H1 (cell line): ENCODE results near the gene MATN1. TPM values are rescaled to one million over a fixed set of nuclear protein-coding genes. Genes with fewer than 3 reads are reported as not detected.

Experiments used
- CTCF ChIA-PET: fragments of 300-600 bp; sonication (Branson Sonifier 250); formaldehyde crosslinking; loops from one replicate; lab custom pipeline; 2021; ENCODE audit not compliant: partially characterized antibody; lab: Charles Lee
- POLR2A ChIA-PET: fragments of 300-600 bp; sonication (Branson Sonifier 250); formaldehyde crosslinking; loops from one replicate; lab custom pipeline; 2021; ENCODE audit warnings: inconsistent platforms; ENCODE audit not compliant: partially characterized antibody; lab: Charles Lee
- DNase-seq, 2 experiments: peaks; one replicate each; pipeline versions ENCODE4 v3.0.0 to v3.0.0-alpha.2; 2010 to 2022; ENCODE audit warnings: low spot score in 2 of 2, low read depth in 1 of 2, mixed read lengths in 1 of 2
- FAIRE-seq: peaks from 2 replicates; lab custom pipeline; 2011; peaks lifted over from hg19 to GRCh38; lab: Jason Lieb, UNC
- H2AFZ ChIP-seq: 2 replicates; pipeline ENCODE4 v1.8.1; 2012; ENCODE audit warnings: low read length, inconsistent platforms
- H2AK5ac ChIP-seq: 2 replicates; pipeline ENCODE4 v1.6.1; 2013; ENCODE audit warnings: low read depth, low read length
- H2BK120ac ChIP-seq: replicated peaks from 2 replicates; pipeline ENCODE3; 2013; ENCODE audit warnings: low read depth, low read length, inconsistent platforms
- H2BK12ac ChIP-seq: 2 replicates; pipeline ENCODE4 v1.6.1; 2013; ENCODE audit warnings: low read depth, low read length
- H2BK15ac ChIP-seq: 2 replicates; pipeline ENCODE4 v1.6.1; 2013; ENCODE audit warnings: low read length
- H2BK20ac ChIP-seq: 2 replicates; pipeline ENCODE4 v1.6.1; 2013; ENCODE audit warnings: low read length
- H2BK5ac ChIP-seq: 2 replicates; pipeline ENCODE4 v1.6.1; 2013; ENCODE audit warnings: low read depth, low read length
- H3K14ac ChIP-seq: 2 replicates; pipeline ENCODE4 v1.6.1; 2013; ENCODE audit warnings: inconsistent platforms; ENCODE audit not compliant: insufficient read length
- H3K18ac ChIP-seq: 2 replicates; pipeline ENCODE4 v1.6.1; 2013; ENCODE audit warnings: low read length; ENCODE audit errors: extremely low read depth
- H3K23ac ChIP-seq: 2 replicates; pipeline ENCODE4 v1.6.1; 2013; ENCODE audit warnings: inconsistent platforms; ENCODE audit not compliant: insufficient read length
- H3K23me2 ChIP-seq: 2 replicates; pipeline ENCODE4 v1.6.1; 2013; ENCODE audit warnings: low read depth, low read length
- H3K27ac ChIP-seq: 2 replicates; pipeline ENCODE4 v1.6.1; 2011; ENCODE audit warnings: low read depth, low read length, inconsistent platforms
- H3K27me3 ChIP-seq, 4 experiments: replicated peaks in 1 of 4; 1 replicate in 1 of 4; 2 replicates in 3 of 4; pipeline versions ENCODE4 v1.6.1 to v1.8.1; 2011 to 2013; ENCODE audit warnings: low read length in 3 of 4, mild to moderate bottlenecking in 3 of 4, inconsistent platforms in 2 of 4, mixed read lengths in 2 of 4, moderate library complexity in 1 of 4; ENCODE audit not compliant: control insufficient read depth in 3 of 4, insufficient read depth in 3 of 4; ENCODE audit errors: extremely low read depth in 1 of 4
- H3K36me3 ChIP-seq, 4 experiments: 2 replicates each; pipeline versions ENCODE4 v1.6.1 to v1.8.1; 2011 to 2013; ENCODE audit warnings: mild to moderate bottlenecking in 4 of 4, low read length in 3 of 4, moderate library complexity in 2 of 4, control low read depth in 1 of 4, inconsistent platforms in 1 of 4; ENCODE audit not compliant: insufficient read depth in 4 of 4, control insufficient read depth in 2 of 4
- H3K4ac ChIP-seq: replicated peaks from 2 replicates; pipeline ENCODE3; 2013; ENCODE audit warnings: low read length, low read depth, mixed read lengths, inconsistent platforms; ENCODE audit not compliant: insufficient read length
- H3K4me1 ChIP-seq, 4 experiments: replicated peaks in 1 of 4; 1 replicate in 1 of 4; 2 replicates in 3 of 4; pipeline versions ENCODE4 v1.6.1 to v1.8.1; 2011 to 2013; ENCODE audit warnings: low read length in 3 of 4, inconsistent platforms in 2 of 4, mixed read lengths in 1 of 4; ENCODE audit not compliant: insufficient read depth in 4 of 4, control insufficient read depth in 3 of 4
- H3K4me2 ChIP-seq, 2 experiments: 2 replicates each; pipeline versions ENCODE4 v1.6.1 to v1.8.1; 2011 to 2013; ENCODE audit warnings: low read depth in 2 of 2, low read length in 2 of 2, control low read depth in 1 of 2, inconsistent platforms in 1 of 2, mild to moderate bottlenecking in 1 of 2; ENCODE audit not compliant: insufficient read depth in 1 of 2
- H3K4me3 ChIP-seq, 4 experiments: fragments of 200-600, 300-600 bp in 1 of 4; sonication (generic), shearing (Covaris generic), sonication (Bioruptor Twin) in 1 of 4; 2 replicates each; pipeline versions ENCODE4 v1.5.1 to v1.8.1; 2011 to 2016; ENCODE audit warnings: low read length in 4 of 4, low read depth in 3 of 4, control low read depth in 2 of 4, inconsistent platforms in 2 of 4, mild to moderate bottlenecking in 2 of 4, mixed read lengths in 1 of 4, moderate library complexity in 1 of 4; ENCODE audit not compliant: insufficient read depth in 2 of 4; ENCODE audit errors: extremely low read depth in 1 of 4
- H3K56ac ChIP-seq: replicated peaks from 2 replicates; pipeline ENCODE3; 2013; ENCODE audit warnings: low read depth, mild to moderate bottlenecking, mixed read lengths, low read length, inconsistent platforms; ENCODE audit not compliant: insufficient read length
- H3K79me1 ChIP-seq: 2 replicates; pipeline ENCODE4 v1.6.1; 2013; ENCODE audit warnings: low read depth, low read length, control low read depth
- H3K79me2 ChIP-seq, 2 experiments: 2 replicates each; pipeline versions ENCODE4 v1.6.1 to v1.8.1; 2012 to 2013; ENCODE audit warnings: low read length in 2 of 2, mild to moderate bottlenecking in 2 of 2, inconsistent platforms in 1 of 2; ENCODE audit not compliant: insufficient read depth in 2 of 2, control insufficient read depth in 1 of 2
- H3K9ac ChIP-seq, 4 experiments: replicated peaks in 1 of 4; 1 replicate in 1 of 4; 2 replicates in 3 of 4; pipeline versions ENCODE4 v1.6.1 to v1.8.1; 2011 to 2013; ENCODE audit warnings: low read depth in 3 of 4, low read length in 3 of 4, control low read depth in 2 of 4, mild to moderate bottlenecking in 2 of 4, moderate library complexity in 2 of 4, inconsistent platforms in 1 of 4; ENCODE audit errors: extremely low read depth in 1 of 4
- H3K9me3 ChIP-seq, 2 experiments: 2 replicates each; pipeline versions ENCODE4 v1.6.1 to v1.8.1; 2012 to 2013; ENCODE audit warnings: mild to moderate bottlenecking in 2 of 2, moderate library complexity in 2 of 2, control low read depth in 1 of 2, inconsistent platforms in 1 of 2, low read depth in 1 of 2, low read length in 1 of 2, mixed read lengths in 1 of 2; ENCODE audit not compliant: insufficient read depth in 2 of 2
- H4K20me1 ChIP-seq, 2 experiments: replicated peaks in 1 of 2; 2 replicates each; pipeline versions ENCODE3 to v1.8.1; 2011 to 2013; ENCODE audit warnings: inconsistent platforms in 2 of 2, low read length in 2 of 2, mild to moderate bottlenecking in 1 of 2; ENCODE audit not compliant: insufficient read depth in 2 of 2, control insufficient read depth in 1 of 2
- H4K5ac ChIP-seq: 2 replicates; pipeline ENCODE4 v1.6.1; 2013; ENCODE audit warnings: low read length, low read depth, mixed read lengths, inconsistent platforms; ENCODE audit not compliant: insufficient read length
- H4K8ac ChIP-seq: 2 replicates; pipeline ENCODE4 v1.8.0; 2013; ENCODE audit warnings: mild to moderate bottlenecking, moderate library complexity, low read length, inconsistent platforms; ENCODE audit not compliant: insufficient read depth; ENCODE audit errors: extremely low read depth
- H4K91ac ChIP-seq: replicated peaks from 2 replicates; pipeline ENCODE3; 2013; ENCODE audit warnings: low read length, mixed read lengths, inconsistent platforms; ENCODE audit not compliant: insufficient read length
- CBX5 ChIP-seq: fragments of 300-800, 300-1000 bp; sonication (generic); IDR thresholded peaks from 2 replicates; pipeline ENCODE4 v1.7.1; 2016; ENCODE audit warnings: antibody characterized with exemption, low read length, low read depth
- EGR1 ChIP-seq: IDR thresholded peaks from 2 replicates; pipeline ENCODE4 v1.6.1; 2011; ENCODE audit warnings: low read depth, low read length, borderline replicate concordance
- GABPA ChIP-seq: IDR thresholded peaks from 2 replicates; pipeline ENCODE4 v1.6.1; 2011; ENCODE audit warnings: mild to moderate bottlenecking, low read length, moderate library complexity, borderline replicate concordance; ENCODE audit not compliant: insufficient read depth
- MAFK ChIP-seq: IDR thresholded peaks from 2 replicates; pipeline ENCODE4 v1.6.1; 2012; ENCODE audit warnings: low read depth, mild to moderate bottlenecking, improper control_type of control experiment, low read length
- NRF1 ChIP-seq: IDR thresholded peaks from 2 replicates; pipeline ENCODE4 v1.6.1; 2011; ENCODE audit warnings: mild to moderate bottlenecking, low read depth, low read length, improper control_type of control experiment
- POU5F1 ChIP-seq: IDR thresholded peaks from 2 replicates; pipeline ENCODE4 v1.6.1; 2011; ENCODE audit warnings: low read depth, mild to moderate bottlenecking, low read length, moderate library complexity
- RNF2 ChIP-seq: fragments of 200-900, 300-1000 bp; sonication (generic); IDR thresholded peaks from 2 replicates; pipeline ENCODE4 v1.7.1; 2016; ENCODE audit warnings: borderline replicate concordance, low read depth, mild to moderate bottlenecking, antibody characterized with exemption, low read length; ENCODE audit not compliant: poor library complexity, severe bottlenecking; ENCODE audit errors: missing control alignments
- RXRA ChIP-seq: IDR thresholded peaks from 2 replicates; pipeline ENCODE4 v1.6.1; 2011; ENCODE audit warnings: low read depth, mild to moderate bottlenecking, low read length, moderate library complexity; ENCODE audit not compliant: insufficient read depth
- SIRT6 ChIP-seq: IDR thresholded peaks from one replicate; pipeline ENCODE4 v1.7.1; 2012; ENCODE audit warnings: low read length, inconsistent platforms
- SIX5 ChIP-seq: IDR thresholded peaks from 2 replicates; pipeline ENCODE4 v1.6.1; 2011; ENCODE audit warnings: mild to moderate bottlenecking, low read depth, low read length
- SP2 ChIP-seq: IDR thresholded peaks from 2 replicates; pipeline ENCODE4 v1.6.1; 2012; ENCODE audit warnings: mild to moderate bottlenecking, low read length, inconsistent platforms
- TEAD4 ChIP-seq: IDR thresholded peaks from 2 replicates; pipeline ENCODE4 v1.6.1; 2012; ENCODE audit warnings: low read depth, low read length, inconsistent platforms, mixed read lengths
- ZNF274 ChIP-seq: IDR thresholded peaks from 2 replicates; pipeline ENCODE4 v1.7.0; 2012; ENCODE audit warnings: low read length, borderline replicate concordance; ENCODE audit errors: extremely low read depth
- WGBS, 2 experiments: shearing (Covaris generic) in 1 of 2; methylation state at CpG; one replicate each; pipeline versions ENCODE4 v1.1.6 to v1.1.7; 2013 to 2015; ENCODE audit warnings: low lambda C conversion rate in 2 of 2, mixed read lengths in 2 of 2, inconsistent platforms in 1 of 2, low coverage in 1 of 2, missing lambda C conversion rate in 1 of 2; ENCODE audit not compliant: insufficient replicate concordance in 2 of 2, insufficient coverage in 1 of 2, insufficient read length in 1 of 2; ENCODE audit errors: extremely low coverage in 1 of 2, missing lambda C conversion rate in 1 of 2; 5-methylcytosine and 5-hydroxymethylcytosine counted together
- polyA plus RNA-seq, 7 experiments: library from polyadenylated mRNA; depleted of rRNA in 3 of 7; stranded (reverse) in 5 of 7; unstranded in 2 of 7; fragments of >200 nt in 5 of 7; fragments of 200-250 nt in 2 of 7; gene quantifications; 1 replicate in 5 of 7; 2 replicates in 1 of 7; 4 replicates in 1 of 7; pipeline versions ENCODE4 v1.2.1 to v1.2.3, GENCODE V29; 2011 to 2013; ENCODE audit warnings: missing spikeins in 2 of 7, mixed read lengths in 2 of 7
- total RNA-seq: library from RNA; stranded (reverse); fragmentation: NEBNext Ultra II Directional; extraction: Animal tissue kit (Norgen Biotek cat#: 25700); gene quantifications from 2 replicates; pipeline ENCODE4 v1.2.1, GENCODE V29; 2021
- TF ChIP-seq, protein P1 (sequence below): IDR thresholded peaks from 2 replicates; pipeline ENCODE4 v1.6.1; 2012; ENCODE audit warnings: inconsistent platforms

The MATN1 gene
- total and polyA plus RNA-seq, 2 of the 8 experiments (the other 6 are each of a cell fraction or from before 2014, with no cell fraction given) = 0.12 to 0.28 TPM

DNA sequence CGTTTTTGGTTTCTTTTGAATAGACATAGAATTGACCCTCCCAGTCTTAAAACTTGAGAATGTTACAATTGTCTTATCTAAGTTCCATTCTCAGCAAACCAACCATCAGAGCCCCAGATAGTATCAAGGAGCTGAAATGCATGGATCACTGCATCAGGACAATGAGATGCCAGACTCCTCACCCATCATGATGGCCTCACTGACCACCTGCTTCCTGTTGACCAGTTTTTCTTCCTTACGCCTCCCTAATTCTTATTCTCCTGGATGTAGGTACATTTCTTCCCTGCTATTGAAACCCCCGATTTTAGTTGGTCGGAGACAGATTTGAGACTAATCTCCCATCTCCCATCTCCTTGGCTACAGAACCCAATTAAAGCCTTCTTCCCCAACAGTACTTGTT is 17.7 kb downstream of the MATN1 start:
- H4K5ac ChIP-seq = no peak overlapping the region
- no peak overlapping the region for H2BK12ac ChIP-seq
- FAIRE-seq (no peak), DNase-seq (no peak)
- CTCF ChIA-PET = interaction anchor here (1.1 kb wide), 1 partner anchor 352 kb away, joined by 3 read pairs; no protein-coding TSS in a partner anchor
- H2BK5ac ChIP-seq = no peak overlapping the region
- POLR2A ChIA-PET = no interaction called here
- H3K23ac ChIP-seq = no peak overlapping the region
- H3K4me3 ChIP-seq = no peak overlapping the region
- no peaks in the 10 kb centered on the region for H3K79me2 ChIP-seq
- WGBS, 2 experiments = 79% methylated on average over 4 of the region's 4 CpGs; no CpG with 5 or more reads in 1 of the 2 experiments
- no peak overlapping the region for H3K4me2 ChIP-seq
- peaks cover 0 to 3% (median under 1%) of the 10 kb centered on the region in 4 experiments; a peak in 4 of 7 replicates for H3K4me1 ChIP-seq
- no peak overlapping the region for H3K56ac ChIP-seq
- peaks cover 0 to 3% of the 10 kb centered on the region in 2 experiments for H4K20me1 ChIP-seq
- no peak overlapping the region for H2BK20ac ChIP-seq
- H3K14ac ChIP-seq = no peak overlapping the region
- H4K91ac ChIP-seq = no peak overlapping the region
- no peak overlapping the region for H3K9ac ChIP-seq
- no peak overlapping the region for H3K27ac ChIP-seq
- no peak overlapping the region for H2BK120ac ChIP-seq
- H2BK15ac ChIP-seq = no peak overlapping the region
- no peaks in the 10 kb centered on the region for H3K36me3 ChIP-seq
- no peak overlapping the region for H2AFZ ChIP-seq
- H3K9me3 ChIP-seq = no peaks in the 10 kb centered on the region
- H3K23me2 ChIP-seq = peaks cover 5% of the 10 kb centered on the region; the same call in 1 of the 2 replicates
- no peaks in the 10 kb centered on the region for H3K79me1 ChIP-seq
- no peak overlapping the region for H3K4ac ChIP-seq
- no peak overlapping the region for H3K18ac ChIP-seq
- H4K8ac ChIP-seq = no peak overlapping the region
- no peak overlapping the region for H2AK5ac ChIP-seq
- no peaks in the 10 kb centered on the region for H3K27me3 ChIP-seq
- TF ChIP-seq ZNF274 = no peak
- TF ChIP-seq, protein P1, sequence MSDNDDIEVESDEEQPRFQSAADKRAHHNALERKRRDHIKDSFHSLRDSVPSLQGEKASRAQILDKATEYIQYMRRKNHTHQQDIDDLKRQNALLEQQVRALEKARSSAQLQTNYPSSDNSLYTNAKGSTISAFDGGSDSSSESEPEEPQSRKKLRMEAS = no peak
- no peak for TF ChIP-seq TEAD4
- no peak for TF ChIP-seq SP2
- TF ChIP-seq CBX5 = no peak
- TF ChIP-seq SIX5 = no peak
- no peak for TF ChIP-seq RXRA
- TF ChIP-seq SIRT6 = no peak
- TF ChIP-seq MAFK = no peak
- no peak for TF ChIP-seq POU5F1
- no peak for TF ChIP-seq EGR1
- no peak for TF ChIP-seq NRF1
- no peak for TF ChIP-seq RNF2
- no peak for TF ChIP-seq GABPA
